Peyer's patch (tissue), 4 donors: ENCODE data around the gene RFTN1.

Source experiments
- CTCF ChIP-seq, 6 experiments: fragments of 450-650 bp in 4 of 6; fragments of 200-600 bp in 2 of 6; sonication (generic) in 1 of 6; IDR thresholded peaks; one replicate each; pipeline ENCODE4 v1.5.1; 2017 to 2019; ENCODE audit warnings: antibody characterized with exemption in 6 of 6, mild to moderate bottlenecking in 3 of 6, moderate library complexity in 1 of 6
- POLR2A ChIP-seq, 2 donors: fragments of 450-650 bp; IDR thresholded peaks; one replicate each; pipeline ENCODE4 v1.5.1; 2017; ENCODE audit warnings: antibody characterized with exemption in 2 of 2, mild to moderate bottlenecking in 2 of 2, moderate library complexity in 2 of 2

DNA sequence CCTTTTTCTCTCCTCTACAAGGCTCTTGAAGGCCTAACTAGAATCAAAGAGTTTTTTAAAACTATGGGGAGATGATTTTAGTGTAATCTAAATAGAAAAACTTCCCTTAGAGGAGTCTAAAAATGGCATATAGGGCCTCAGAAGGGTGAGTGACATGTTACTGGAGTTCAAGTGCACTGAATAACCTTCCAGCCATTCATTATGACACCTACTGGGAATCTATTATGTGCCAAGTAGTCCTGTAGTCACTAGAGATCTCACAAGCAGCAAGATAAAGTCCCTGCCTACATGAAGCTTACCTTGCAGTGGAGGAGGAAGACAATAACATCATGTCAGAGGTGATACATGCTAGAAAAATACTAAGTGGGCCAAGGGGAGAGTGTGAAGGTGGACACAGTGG is 152.4 kb downstream of the RFTN1 start:
- no peak for TF ChIP-seq CTCF (IDR thresholded peaks at IDR 0.05)
- TF ChIP-seq POLR2A (IDR thresholded peaks at IDR 0.05) = no peak
